SK-N-SH treated with all-trans-retinoic acid at 6 μM for 48 hours (cell line): ENCODE data around the gene AMER2.

Experiments used
- ATAC-seq: fragments of 200-7000 bp; cut with Tn5 transposase; 3 replicates; pipeline ENCODE4 v1.9.1; 2020; ENCODE audit warnings: mild to moderate bottlenecking, moderate library complexity
- ARNTL ChIP-seq: fragments of 450-650 bp; formaldehyde crosslinking; IDR thresholded peaks from 2 replicates; pipeline ENCODE4 v1.5.0; 2020; ENCODE audit warnings: low read depth, mild to moderate bottlenecking, moderate library complexity, borderline replicate concordance
- BACH2 ChIP-seq: fragments of 250-450 bp; sonication (Bioruptor Pico); IDR thresholded peaks from 2 replicates; pipeline ENCODE4 v1.9.0; 2021; ENCODE audit warnings: mild to moderate bottlenecking, borderline replicate concordance
- CREB5 ChIP-seq: fragments of 250-450 bp; sonication (Bioruptor Pico); IDR thresholded peaks from 2 replicates; pipeline ENCODE4 v1.5.1; 2020; ENCODE audit warnings: low read depth, mild to moderate bottlenecking, moderate library complexity
- CSRNP3 ChIP-seq: fragments of 250-450 bp; sonication (Bioruptor Pico); IDR thresholded peaks from 2 replicates; pipeline ENCODE4 v1.5.1; 2021; ENCODE audit warnings: mild to moderate bottlenecking, moderate library complexity
- ESRRG ChIP-seq: fragments of 250-450 bp; sonication (Bioruptor Pico); IDR thresholded peaks from 2 replicates; pipeline ENCODE4 v1.6.1; 2021; ENCODE audit warnings: mild to moderate bottlenecking
- GLIS3 ChIP-seq: fragments of 250-450 bp; sonication (Bioruptor Pico); IDR thresholded peaks from 2 replicates; pipeline ENCODE4 v1.5.0; 2020; ENCODE audit warnings: mild to moderate bottlenecking, moderate library complexity
- ISL1 ChIP-seq: fragments of 250-450 bp; sonication (Bioruptor Pico); IDR thresholded peaks from 2 replicates; pipeline ENCODE4 v2.1.2; 2022; ENCODE audit warnings: mild to moderate bottlenecking, moderate library complexity
- OSR1 ChIP-seq: fragments of 250-450 bp; sonication (Bioruptor Pico); IDR thresholded peaks from 2 replicates; pipeline ENCODE4 v1.8.0; 2022; ENCODE audit warnings: moderate library complexity, mild to moderate bottlenecking, inconsistent platforms
- PATZ1 ChIP-seq: fragments of 250-450 bp; sonication (Bioruptor Pico); IDR thresholded peaks from 2 replicates; pipeline ENCODE4 v1.8.0; 2020; ENCODE audit warnings: mild to moderate bottlenecking, moderate library complexity, borderline replicate concordance
- RARB ChIP-seq: fragments of 250-450 bp; sonication (Bioruptor Pico); IDR thresholded peaks from 2 replicates; pipeline ENCODE4 v1.8.0; 2021; ENCODE audit warnings: mild to moderate bottlenecking, moderate library complexity
- TCF4 ChIP-seq: fragments of 250-450 bp; sonication (Bioruptor Pico); IDR thresholded peaks from 2 replicates; pipeline ENCODE4 v1.8.0; 2021; ENCODE audit warnings: mild to moderate bottlenecking, moderate library complexity, borderline replicate concordance
- TOX ChIP-seq: fragments of 250-450 bp; sonication (Bioruptor Pico); IDR thresholded peaks from 2 replicates; pipeline ENCODE4 v1.8.0; 2021; ENCODE audit warnings: mild to moderate bottlenecking, moderate library complexity, borderline replicate concordance
- TSHZ2 ChIP-seq: fragments of 250-450 bp; sonication (Bioruptor Pico); IDR thresholded peaks from 2 replicates; pipeline ENCODE4 v1.5.0; 2020; ENCODE audit warnings: mild to moderate bottlenecking, moderate library complexity
- ZFP30 ChIP-seq: fragments of 450-650 bp; formaldehyde crosslinking; IDR thresholded peaks from 2 replicates; pipeline ENCODE4 v1.5.0; 2022; ENCODE audit warnings: mild to moderate bottlenecking, moderate library complexity
- ZNF565 ChIP-seq: fragments of 450-650 bp; formaldehyde crosslinking; conservative IDR thresholded peaks from 2 replicates; pipeline ENCODE4 v1.5.0; 2020; ENCODE audit warnings: low read depth, mild to moderate bottlenecking, moderate library complexity
- ZNF70 ChIP-seq: fragments of 450-650 bp; formaldehyde crosslinking; IDR thresholded peaks from 2 replicates; pipeline ENCODE4 v1.5.0; 2020; ENCODE audit warnings: mild to moderate bottlenecking, moderate library complexity
- ZNF8 ChIP-seq: fragments of 450-650 bp; formaldehyde crosslinking; IDR thresholded peaks from 2 replicates; pipeline ENCODE4 v1.5.0; 2020; ENCODE audit warnings: mild to moderate bottlenecking, moderate library complexity

Gene AMER2

GRCh38 chr13:25198647-25199046, 26.6 kb upstream of the AMER2 start (continued):
- TF ChIP-seq TOX: no peak
- TF ChIP-seq BACH2 (CRISPR knock-in tag): no peak
- no peak for TF ChIP-seq ZFP30 (CRISPR knock-in tag)
- no peak for TF ChIP-seq ARNTL
- no peak for TF ChIP-seq ZNF565 (CRISPR knock-in tag)
- TF ChIP-seq ZNF70 (CRISPR knock-in tag): no peak

- ATAC-seq: no peak
Measured at GRCh38 chr13:25196971-25197370, 24.9 kb upstream of the AMER2 start.

GRCh38 chr13:25192936-25193335, 20.8 kb upstream of the AMER2 start:
- ATAC-seq: no peak
- no peak for TF ChIP-seq CREB5 (CRISPR knock-in tag)
- no peak for TF ChIP-seq OSR1 (CRISPR knock-in tag)
- TF ChIP-seq TOX: no peak
- no peak for TF ChIP-seq PATZ1 (CRISPR knock-in tag)
- TF ChIP-seq ISL1 (CRISPR knock-in tag): no peak
- TF ChIP-seq ZFP30 (CRISPR knock-in tag): no peak

More at GRCh38 chr13:25196971-25197370, 24.9 kb upstream of the AMER2 start:
- TF ChIP-seq ESRRG (CRISPR knock-in tag) (no peak), ARNTL (no peak), TCF4 (no peak), BACH2 (CRISPR knock-in tag) (no peak), ZNF565 (CRISPR knock-in tag) (no peak), ZFP30 (CRISPR knock-in tag) (no peak), CREB5 (CRISPR knock-in tag) (no peak), PATZ1 (CRISPR knock-in tag) (no peak), ZNF8 (CRISPR knock-in tag) (no peak), ZNF70 (CRISPR knock-in tag) (no peak), RARB (CRISPR knock-in tag) (no peak)
- TF ChIP-seq, all 23 proteins: peak for 0

- no peak for TF ChIP-seq TCF4
- TF ChIP-seq ARNTL: no peak
- TF ChIP-seq PATZ1 (CRISPR knock-in tag): no peak
Measured at GRCh38 chr13:25192489-25192888, 20.4 kb upstream of the AMER2 start.

GRCh38 chr13:25192052-25192451, 20.0 kb upstream of the AMER2 start:
- TF ChIP-seq OSR1 (CRISPR knock-in tag): no peak
- no peak for TF ChIP-seq ZNF70 (CRISPR knock-in tag)
- TF ChIP-seq BACH2 (CRISPR knock-in tag): no peak
- TF ChIP-seq ZNF565 (CRISPR knock-in tag): no peak
- no peak for TF ChIP-seq TCF4
- no peak for TF ChIP-seq RARB (CRISPR knock-in tag)
- no peak for TF ChIP-seq GLIS3 (CRISPR knock-in tag)
- TF ChIP-seq CSRNP3: no peak
- TF ChIP-seq ESRRG (CRISPR knock-in tag): no peak
- TF ChIP-seq TOX: no peak
- no peak for TF ChIP-seq CREB5 (CRISPR knock-in tag)
- no peak for TF ChIP-seq TSHZ2
- TF ChIP-seq, all 23 proteins: peak for 0
- ATAC-seq: no peak

More at GRCh38 chr13:25192489-25192888, 20.4 kb upstream of the AMER2 start:
- no peak for ATAC-seq
